IPS-20b (cell line): ENCODE measurements around the gene TMPRSS6.

Experiments used
- H3K27ac ChIP-seq: one replicate; pipeline ENCODE4 v1.5.1; 2013; ENCODE audit warnings: low read length
- H3K27me3 ChIP-seq: 2 replicates; pipeline ENCODE4 v1.6.1; 2013; ENCODE audit warnings: mild to moderate bottlenecking, low read length, inconsistent platforms; ENCODE audit not compliant: insufficient read depth
- H3K36me3 ChIP-seq: 2 replicates; pipeline ENCODE4 v1.6.1; 2013; ENCODE audit warnings: low read depth, mild to moderate bottlenecking, inconsistent platforms, low read length, moderate library complexity; ENCODE audit not compliant: insufficient read depth
- H3K4me1 ChIP-seq: 2 replicates; pipeline ENCODE4 v1.6.1; 2013; ENCODE audit warnings: mild to moderate bottlenecking, control low read depth, inconsistent platforms, low read length, moderate library complexity; ENCODE audit not compliant: insufficient read depth
- H3K4me3 ChIP-seq: 2 replicates; pipeline ENCODE4 v1.5.1; 2013; ENCODE audit warnings: mild to moderate bottlenecking, low read length, inconsistent platforms
- H3K9ac ChIP-seq: 2 replicates; pipeline ENCODE4 v1.6.1; 2013; ENCODE audit warnings: low read depth, mild to moderate bottlenecking, inconsistent platforms, low read length, moderate library complexity
- H3K9me3 ChIP-seq: 2 replicates; pipeline ENCODE4 v1.6.1; 2013; ENCODE audit warnings: mild to moderate bottlenecking, low read depth, low read length, inconsistent platforms; ENCODE audit not compliant: insufficient read depth

The TMPRSS6 gene

DNA sequence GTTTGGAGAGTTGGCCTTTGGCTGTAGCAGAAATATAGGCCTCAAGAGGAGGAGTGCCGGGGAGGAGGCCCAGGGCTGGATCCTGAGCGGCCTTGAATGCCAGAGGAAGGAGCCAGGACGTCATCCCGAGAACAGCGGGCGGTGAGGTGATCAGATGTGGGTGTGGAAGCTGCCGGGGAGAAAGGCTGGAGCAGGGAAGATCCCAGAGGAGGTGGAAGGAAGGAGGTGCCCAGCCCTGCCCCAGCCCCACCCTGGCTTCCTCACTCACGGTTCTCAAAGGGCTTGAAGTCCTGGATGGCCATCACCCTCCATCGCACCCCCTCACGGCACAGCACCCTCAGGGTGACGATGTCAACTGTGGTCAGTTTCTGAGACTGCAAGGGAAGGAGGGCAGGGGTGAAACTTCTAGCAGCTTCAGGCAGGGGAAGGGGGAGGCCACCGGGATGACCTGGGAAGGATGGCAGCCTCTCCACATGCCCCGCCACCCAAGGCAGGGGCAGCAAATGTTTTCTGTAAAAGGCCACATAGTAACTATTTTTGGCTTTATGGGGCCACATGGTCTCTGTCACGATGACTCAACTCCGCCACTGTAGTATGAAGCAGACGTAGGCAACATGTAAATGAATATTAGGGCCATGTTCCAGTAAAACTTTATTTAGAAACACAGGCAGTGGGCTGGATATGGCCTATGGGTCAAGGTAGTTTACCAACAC is 29.5 kb upstream of the TMPRSS6 start:
- Histone ChIP-seq H3K9ac (no peak overlapping the region), H3K27me3 (no peaks in the 10 kb centered on the region), H3K4me1 (no peaks in the 10 kb centered on the region), H3K36me3 (no peaks in the 10 kb centered on the region), H3K4me3 (no peak overlapping the region), H3K9me3 (no peaks in the 10 kb centered on the region), H3K27ac (no peak overlapping the region)

DNA sequence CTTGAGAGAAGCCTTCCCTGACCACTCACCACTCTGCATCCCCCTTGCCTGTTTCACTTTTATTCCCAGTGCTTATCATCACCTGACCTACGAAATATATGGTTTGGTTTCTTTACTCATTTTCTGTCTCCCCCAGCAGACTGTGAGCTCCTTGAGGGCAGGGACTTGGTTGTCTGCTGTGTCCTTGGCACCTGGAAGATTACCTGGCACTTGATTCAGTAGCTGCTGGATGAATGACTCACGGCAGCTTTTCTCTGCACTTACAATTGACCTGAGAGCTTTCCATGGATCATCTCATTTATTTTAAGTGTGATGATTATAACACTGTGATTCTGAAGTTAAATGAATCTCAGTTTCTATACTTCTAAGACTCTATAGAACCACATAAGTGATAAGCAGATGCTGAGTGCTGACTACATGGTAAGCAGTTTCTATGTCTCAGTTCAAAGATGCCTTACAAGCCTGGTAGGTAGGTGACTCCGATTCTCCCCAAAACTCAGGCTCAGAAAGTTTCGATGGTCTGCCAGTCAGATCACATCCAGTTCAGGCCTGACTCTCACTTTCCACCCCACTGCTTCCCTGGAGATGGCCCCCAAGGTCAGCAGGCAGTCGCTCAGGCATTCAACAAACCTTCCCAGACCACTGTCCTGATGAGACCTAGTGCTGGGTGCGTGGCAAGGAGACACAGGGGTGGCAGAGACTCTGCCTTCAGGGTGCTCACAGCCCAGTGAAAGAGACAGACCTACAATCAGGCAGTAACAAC is 28.6 kb upstream of the TMPRSS6 start:
- H3K27ac ChIP-seq = no peak overlapping the region
- no peak overlapping the region for H3K4me3 ChIP-seq

DNA sequence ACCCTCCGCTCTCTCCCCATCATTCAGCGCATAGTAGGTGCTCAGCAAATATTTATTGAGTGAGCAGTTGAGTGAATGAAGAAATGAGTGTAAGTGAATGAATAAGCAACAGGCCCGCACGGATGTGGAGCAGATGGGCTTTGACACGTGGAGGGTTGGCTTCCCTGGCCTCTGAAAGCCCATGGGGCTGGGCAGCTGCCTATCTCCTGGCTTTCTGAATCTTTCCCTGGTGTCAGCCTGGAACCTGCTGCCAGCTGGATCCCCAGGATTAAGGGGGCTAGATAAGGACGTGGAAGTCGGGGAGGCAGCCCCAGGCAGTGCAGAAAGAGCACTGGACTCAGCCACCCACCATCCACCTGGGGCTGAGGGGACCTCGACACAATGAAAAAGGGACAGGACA is 27.6 kb upstream of the TMPRSS6 start:
- no peak overlapping the region for H3K27ac ChIP-seq
- H3K9ac ChIP-seq = no peak overlapping the region
- H3K4me1 ChIP-seq = no peaks in the 10 kb centered on the region
- H3K9me3 ChIP-seq = no peaks in the 10 kb centered on the region
- H3K4me3 ChIP-seq = no peak overlapping the region
- no peaks in the 10 kb centered on the region for H3K27me3 ChIP-seq
- no peaks in the 10 kb centered on the region for H3K36me3 ChIP-seq

More for the DNA sequence above, 28.6 kb upstream of the TMPRSS6 start:
- H3K9ac ChIP-seq = no peak overlapping the region
- no peaks in the 10 kb centered on the region for H3K27me3 ChIP-seq
- no peaks in the 10 kb centered on the region for H3K36me3 ChIP-seq
- H3K9me3 ChIP-seq = no peaks in the 10 kb centered on the region
- H3K4me1 ChIP-seq = no peaks in the 10 kb centered on the region

DNA sequence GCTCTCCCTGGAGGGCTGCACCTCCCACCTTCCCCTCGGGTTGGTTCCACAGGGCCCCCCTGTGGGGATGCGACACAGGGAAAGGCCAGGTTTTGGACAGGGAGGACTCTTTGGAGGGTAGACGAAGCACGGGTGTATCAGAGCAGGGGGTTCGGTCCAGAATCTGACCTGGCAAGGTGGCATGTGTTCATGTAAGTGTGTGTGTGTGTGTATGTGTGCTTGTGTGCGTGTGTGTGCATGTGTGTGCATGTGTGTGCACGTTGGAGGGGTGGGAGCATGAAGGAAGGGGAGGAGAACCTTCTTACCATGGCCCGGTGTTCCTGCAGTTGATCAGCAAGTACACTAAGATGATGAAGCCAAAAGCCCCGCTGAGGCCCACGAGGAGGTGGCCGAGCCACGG is 25.5 kb upstream of the TMPRSS6 start:
- H3K27me3 ChIP-seq = no peaks in the 10 kb centered on the region
- no peaks in the 10 kb centered on the region for H3K36me3 ChIP-seq
- H3K27ac ChIP-seq = no peak overlapping the region
- H3K4me1 ChIP-seq = no peaks in the 10 kb centered on the region
- no peak overlapping the region for H3K9ac ChIP-seq
- H3K9me3 ChIP-seq = no peaks in the 10 kb centered on the region
- H3K4me3 ChIP-seq = no peak overlapping the region

DNA sequence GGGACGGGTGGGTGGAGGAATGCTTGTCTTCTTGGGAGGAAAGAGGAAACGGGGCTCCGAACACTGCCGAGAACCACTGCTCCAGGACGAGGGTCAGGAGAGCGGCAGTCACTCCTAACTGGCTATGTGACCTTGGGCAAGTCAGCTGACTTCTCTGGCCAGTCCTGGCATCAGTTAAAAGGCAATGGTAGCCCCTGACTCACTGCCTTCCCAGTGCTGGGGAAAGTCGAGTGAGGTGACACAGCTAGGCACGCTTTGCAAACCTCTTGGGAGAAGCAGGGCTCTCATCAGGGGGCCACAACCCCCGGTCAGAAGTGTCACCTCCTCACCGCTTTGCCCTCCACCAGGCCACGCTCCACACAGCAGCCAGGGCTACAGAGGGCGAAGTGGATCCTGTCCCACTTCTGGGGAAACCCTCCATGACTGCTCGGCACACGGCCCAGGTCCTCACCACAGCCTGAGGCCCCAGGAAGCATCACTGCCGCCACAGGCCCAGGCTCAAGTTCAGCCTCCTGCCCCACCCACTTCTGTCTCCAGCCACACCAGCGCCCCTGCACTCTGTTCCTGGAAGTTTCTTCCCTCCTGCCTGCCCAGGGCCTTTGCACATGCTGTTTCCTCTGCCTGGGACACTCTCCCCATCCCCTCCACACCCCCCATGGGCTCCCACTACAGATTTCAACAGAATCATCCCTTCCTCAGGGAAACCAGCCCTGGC is 23.9 kb upstream of the TMPRSS6 start:
- Histone ChIP-seq H3K9ac (no peak overlapping the region), H3K4me3 (no peak overlapping the region), H3K27me3 (no peaks in the 10 kb centered on the region), H3K4me1 (no peaks in the 10 kb centered on the region), H3K36me3 (no peaks in the 10 kb centered on the region), H3K27ac (no peak overlapping the region), H3K9me3 (no peaks in the 10 kb centered on the region)

DNA sequence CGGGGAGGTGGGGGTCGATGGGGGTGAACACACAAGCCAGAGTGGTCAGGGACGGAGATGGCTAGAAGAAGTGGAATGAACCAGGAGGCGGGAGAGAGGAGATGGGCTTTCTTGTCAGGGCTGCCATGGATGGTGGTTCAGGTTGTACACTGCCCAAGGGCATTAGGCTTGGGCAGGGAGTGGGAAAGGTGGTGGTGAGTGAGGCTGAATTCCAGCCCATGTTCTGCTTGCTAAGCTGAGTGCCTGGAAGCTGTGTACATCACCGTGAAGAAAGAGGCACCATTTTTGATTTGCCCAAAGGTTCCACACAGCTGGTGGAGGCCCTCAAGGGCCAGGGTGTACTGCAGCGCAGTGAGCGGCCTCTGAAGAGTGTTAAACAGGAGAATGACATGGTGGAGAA is 23.3 kb upstream of the TMPRSS6 start:
- H3K9me3 ChIP-seq = no peaks in the 10 kb centered on the region
- no peaks in the 10 kb centered on the region for H3K27me3 ChIP-seq
- H3K27ac ChIP-seq = no peak overlapping the region
- no peaks in the 10 kb centered on the region for H3K36me3 ChIP-seq
- H3K4me3 ChIP-seq = no peak overlapping the region
- H3K9ac ChIP-seq = no peak overlapping the region
- no peaks in the 10 kb centered on the region for H3K4me1 ChIP-seq

DNA sequence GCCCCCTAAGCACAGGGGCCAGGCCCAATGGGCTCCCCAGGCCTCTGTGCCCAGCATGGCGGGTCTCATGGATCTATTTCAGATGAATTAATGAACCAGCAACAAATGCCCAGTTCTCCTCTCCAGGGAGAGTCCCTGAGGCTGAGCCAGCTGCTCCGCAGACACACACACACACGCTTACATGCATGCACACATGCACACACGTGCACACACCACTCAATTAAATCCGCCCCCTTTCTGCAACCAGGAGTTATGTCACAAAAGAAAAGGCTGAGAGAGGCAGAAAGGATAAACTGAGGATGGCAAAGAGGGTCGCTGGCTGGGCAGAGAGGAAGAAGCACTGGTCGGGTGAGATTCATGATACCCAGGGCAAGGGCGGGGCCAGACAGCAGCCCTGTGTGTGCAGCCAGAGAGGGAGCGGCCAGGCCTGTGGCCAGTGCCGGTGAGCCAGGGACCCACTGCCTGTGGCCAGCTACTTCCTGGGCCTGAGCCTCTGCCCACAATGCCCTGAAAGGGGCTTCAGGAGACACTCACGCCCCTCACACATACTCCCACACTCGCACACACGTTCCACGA is 20.4 kb upstream of the TMPRSS6 start:
- H3K9me3 ChIP-seq = no peaks in the 10 kb centered on the region
- no peaks in the 10 kb centered on the region for H3K4me1 ChIP-seq
- no peaks in the 10 kb centered on the region for H3K27me3 ChIP-seq
- H3K4me3 ChIP-seq = no peak overlapping the region
- H3K36me3 ChIP-seq = no peaks in the 10 kb centered on the region
- no peak overlapping the region for H3K27ac ChIP-seq
- no peak overlapping the region for H3K9ac ChIP-seq

DNA sequence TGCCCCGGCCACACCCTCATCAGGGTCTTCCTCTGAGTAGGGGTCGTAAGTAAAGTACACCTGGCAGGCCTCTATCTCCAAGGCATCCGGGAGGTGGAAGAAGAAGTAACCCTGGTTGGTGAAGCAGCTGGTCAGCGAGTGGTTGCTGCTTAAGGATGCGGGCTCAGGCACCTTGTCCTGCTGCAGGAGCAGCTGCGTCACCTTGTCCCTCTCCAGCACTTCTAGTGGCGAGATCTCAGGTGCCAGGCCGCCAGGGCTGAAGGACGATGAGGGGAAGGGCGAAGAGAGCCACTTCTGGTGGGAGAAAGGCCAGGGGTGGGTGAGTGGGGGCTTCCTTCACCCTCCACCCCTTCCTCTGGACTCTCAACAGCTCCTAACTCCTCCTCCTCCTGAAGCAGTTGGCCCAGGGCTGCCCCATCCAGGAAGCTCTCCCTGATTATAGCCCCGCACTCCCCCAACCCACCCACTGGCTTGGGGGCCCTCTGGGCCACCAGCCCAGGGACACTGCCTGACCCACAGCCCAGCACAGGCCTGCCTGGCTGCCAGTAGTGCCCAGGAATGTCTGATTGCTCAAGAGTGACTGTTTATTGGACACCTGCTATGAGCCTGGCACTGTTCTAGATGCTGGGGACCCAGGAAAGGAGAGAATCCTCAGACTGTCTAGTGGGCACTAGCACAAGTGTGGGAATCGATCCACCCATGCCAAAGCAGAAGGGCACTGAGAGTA is 19.2 kb upstream of the TMPRSS6 start:
- no peaks in the 10 kb centered on the region for H3K27me3 ChIP-seq
- H3K27ac ChIP-seq = no peak overlapping the region

DNA sequence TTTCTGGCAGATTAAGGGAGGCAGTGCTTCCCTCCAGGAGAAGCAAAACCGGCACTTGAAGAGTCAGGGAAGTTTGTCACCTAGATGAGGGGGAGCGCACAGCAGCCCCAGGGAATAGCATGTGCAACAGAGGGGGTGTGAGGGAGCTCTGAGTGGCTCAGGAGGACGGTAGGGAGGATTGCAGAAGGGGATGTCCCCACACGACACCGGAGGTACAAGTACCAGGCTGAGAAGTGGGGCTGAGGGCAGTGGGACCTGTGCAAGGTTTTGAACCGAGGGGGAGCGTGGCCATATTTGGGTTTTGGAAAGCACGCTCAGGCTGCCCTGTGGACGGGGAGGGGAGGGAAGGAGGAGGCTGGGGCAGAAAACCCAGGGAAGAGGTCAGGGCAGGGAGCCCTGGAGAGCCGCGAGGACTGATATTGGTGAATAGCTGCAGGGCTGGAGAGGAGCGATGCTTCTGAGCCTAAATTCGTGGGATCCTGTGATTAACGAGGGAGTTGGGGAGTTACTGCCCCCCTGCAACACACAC is 17.9 kb upstream of the TMPRSS6 start:
- Histone ChIP-seq H3K9ac (no peak overlapping the region), H3K4me3 (no peak overlapping the region), H3K4me1 (no peaks in the 10 kb centered on the region), H3K27me3 (no peaks in the 10 kb centered on the region), H3K9me3 (no peaks in the 10 kb centered on the region), H3K36me3 (no peaks in the 10 kb centered on the region), H3K27ac (no peak overlapping the region)

More for the DNA sequence above, 19.2 kb upstream of the TMPRSS6 start:
- Histone ChIP-seq H3K9me3 (no peaks in the 10 kb centered on the region), H3K4me1 (no peaks in the 10 kb centered on the region), H3K9ac (no peak overlapping the region), H3K4me3 (no peak overlapping the region), H3K36me3 (no peaks in the 10 kb centered on the region)

DNA sequence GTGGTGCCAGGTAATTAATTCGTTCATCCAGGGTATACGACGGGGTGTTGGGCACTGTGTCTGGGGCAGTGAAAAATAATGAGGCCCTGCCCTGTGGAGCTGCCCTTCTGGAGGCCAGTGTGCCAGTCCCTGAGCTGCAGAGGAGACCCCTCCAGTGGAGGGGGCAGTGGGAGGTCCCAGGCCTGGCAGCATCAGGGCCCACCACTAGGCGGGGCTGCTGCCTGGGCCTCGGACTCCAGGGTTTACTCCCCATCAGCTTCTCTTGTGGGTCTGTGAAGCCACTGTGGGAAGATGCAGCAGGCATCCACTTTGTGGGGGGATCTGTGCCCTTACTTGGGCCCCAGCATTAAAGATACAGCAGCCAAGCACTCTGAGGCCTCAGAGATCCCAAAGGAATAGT is 17.4 kb upstream of the TMPRSS6 start:
- no peak overlapping the region for H3K27ac ChIP-seq
- 0 out of 2 replicates have a peak, but pooled peaks cover 1% of the 10 kb centered on the region for H3K4me1 ChIP-seq
- H3K9me3 ChIP-seq = no peaks in the 10 kb centered on the region
- no peaks in the 10 kb centered on the region for H3K27me3 ChIP-seq
- H3K4me3 ChIP-seq = no peak overlapping the region
- no peak overlapping the region for H3K9ac ChIP-seq
- H3K36me3 ChIP-seq = no peaks in the 10 kb centered on the region

DNA sequence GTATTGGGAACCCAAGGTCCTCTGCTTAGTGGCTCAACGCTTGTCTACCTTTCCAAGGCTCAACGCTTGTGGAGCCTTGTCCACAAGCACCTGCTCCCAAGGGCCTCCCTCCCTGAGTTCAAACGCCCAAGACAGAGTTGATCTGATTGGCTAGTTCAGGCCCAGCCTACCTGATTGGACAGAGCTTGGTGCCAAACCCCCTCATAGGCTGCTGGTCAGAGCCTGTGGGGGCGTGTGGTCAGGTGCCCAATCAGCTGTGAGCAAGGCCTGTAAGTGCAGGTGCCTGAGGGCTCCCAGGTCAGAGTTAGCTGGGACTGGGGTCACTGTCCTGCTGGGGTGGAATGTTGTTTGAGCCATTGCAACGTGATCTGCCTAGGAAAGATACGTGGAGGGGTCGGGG is 16.9 kb upstream of the TMPRSS6 start:
- H3K27ac ChIP-seq = no peak overlapping the region
- 0 out of 2 replicates have a peak, but pooled peaks cover 3% of the 10 kb centered on the region for H3K4me1 ChIP-seq
- no peak overlapping the region for H3K9ac ChIP-seq
- no peaks in the 10 kb centered on the region for H3K27me3 ChIP-seq
- no peaks in the 10 kb centered on the region for H3K9me3 ChIP-seq
- H3K4me3 ChIP-seq = no peak overlapping the region
- H3K36me3 ChIP-seq = no peaks in the 10 kb centered on the region
